ENCODE data around the gene BBS5. TPM values are rescaled to one million over a fixed set of nuclear protein-coding genes. Genes with fewer than 3 reads are reported as not detected.

Gene BBS5
- total and polyA plus RNA-seq, 10 donors: 2.9 to 11.4 (median 6.2) TPM

DNA sequence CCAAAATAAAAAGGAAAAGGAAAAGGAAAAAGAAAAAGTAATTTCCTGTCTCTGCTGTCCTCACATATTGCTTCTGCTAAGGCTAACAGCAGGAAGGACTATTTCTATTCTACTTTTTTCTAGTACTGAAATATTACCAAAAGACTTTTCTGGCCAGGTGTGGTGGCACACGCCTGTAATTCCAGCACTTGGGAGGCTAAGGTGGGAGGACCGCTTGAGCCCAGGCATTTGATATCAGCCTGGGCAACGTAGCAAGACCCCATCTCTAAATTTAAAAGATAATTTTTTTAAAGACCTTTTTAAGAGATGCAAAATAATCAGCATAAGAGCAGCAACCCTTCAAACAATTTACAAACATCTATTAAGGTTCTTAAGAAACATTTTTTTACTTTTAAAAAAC, 63.1 kb downstream of the BBS5 start:
- H3K9me3 ChIP-seq: no peaks in the 10 kb centered on the region
- H3K4me3 ChIP-seq: no peak overlapping the region
- no peaks in the 10 kb centered on the region for H3K27me3 ChIP-seq (replicated peaks in 1 of 7)
- intact Hi-C loops (cut with DNase I; ENCODE audit: low total_unique reads): no loop called here
- TF ChIP-seq POLR2AphosphoS5 (IDR thresholded peaks at IDR 0.05) (no peak), POLR2A (IDR thresholded peaks at IDR 0.05) (no peak)
- TF ChIP-seq, protein P1, sequence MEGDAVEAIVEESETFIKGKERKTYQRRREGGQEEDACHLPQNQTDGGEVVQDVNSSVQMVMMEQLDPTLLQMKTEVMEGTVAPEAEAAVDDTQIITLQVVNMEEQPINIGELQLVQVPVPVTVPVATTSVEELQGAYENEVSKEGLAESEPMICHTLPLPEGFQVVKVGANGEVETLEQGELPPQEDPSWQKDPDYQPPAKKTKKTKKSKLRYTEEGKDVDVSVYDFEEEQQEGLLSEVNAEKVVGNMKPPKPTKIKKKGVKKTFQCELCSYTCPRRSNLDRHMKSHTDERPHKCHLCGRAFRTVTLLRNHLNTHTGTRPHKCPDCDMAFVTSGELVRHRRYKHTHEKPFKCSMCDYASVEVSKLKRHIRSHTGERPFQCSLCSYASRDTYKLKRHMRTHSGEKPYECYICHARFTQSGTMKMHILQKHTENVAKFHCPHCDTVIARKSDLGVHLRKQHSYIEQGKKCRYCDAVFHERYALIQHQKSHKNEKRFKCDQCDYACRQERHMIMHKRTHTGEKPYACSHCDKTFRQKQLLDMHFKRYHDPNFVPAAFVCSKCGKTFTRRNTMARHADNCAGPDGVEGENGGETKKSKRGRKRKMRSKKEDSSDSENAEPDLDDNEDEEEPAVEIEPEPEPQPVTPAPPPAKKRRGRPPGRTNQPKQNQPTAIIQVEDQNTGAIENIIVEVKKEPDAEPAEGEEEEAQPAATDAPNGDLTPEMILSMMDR (IDR thresholded peaks at IDR 0.05 in 8 of 11, conservative IDR thresholded peaks at IDR 0.05 in 3 of 11): no peak
- H3K4me1 ChIP-seq: no peaks in the 10 kb centered on the region
- peaks cover 0 to 86% (median 14%) of the 10 kb centered on the region in 6 donors for H3K36me3 ChIP-seq
- no peak for DNase-seq
- 84 to 95% (median 88%) methylated on average over 3 of the region's 3 CpGs for WGBS, 5 donors
- no peak overlapping the region for H3K27ac ChIP-seq

DNA sequence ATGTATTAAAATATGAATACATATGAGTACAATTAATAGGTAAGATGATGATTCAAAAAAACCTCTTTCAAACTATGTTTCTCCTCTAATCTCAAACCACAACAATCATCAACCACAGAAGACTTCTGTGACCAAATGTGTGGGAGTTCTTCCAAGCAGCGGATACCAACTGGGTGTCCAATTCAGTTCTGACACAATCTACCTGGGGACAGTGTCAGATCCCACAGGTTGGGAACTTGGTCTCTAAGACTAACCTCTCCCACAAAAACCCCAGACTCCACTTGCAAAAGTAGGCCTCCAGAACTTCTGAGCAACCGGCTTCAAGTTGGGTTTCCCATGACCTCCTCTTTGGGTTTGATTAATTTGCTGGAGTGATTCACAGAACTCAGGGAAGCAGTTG, 67.5 kb downstream of the BBS5 start:
- Histone ChIP-seq H3K36me3 (peaks cover 0 to 84% (median 24%) of the 10 kb centered on the region in 6 donors), H3K4me3 (no peak overlapping the region), H3K27ac (no peak overlapping the region), H3K27me3 (replicated peaks in 1 of 7) (no peaks in the 10 kb centered on the region), H3K4me1 (no peaks in the 10 kb centered on the region), H3K9me3 (no peaks in the 10 kb centered on the region)
- no peak for DNase-seq
- intact Hi-C loops (cut with DNase I; ENCODE audit: low total_unique reads): no loop called here
- no peak for TF ChIP-seq POLR2A (IDR thresholded peaks at IDR 0.05)
- TF ChIP-seq POLR2AphosphoS5 (IDR thresholded peaks at IDR 0.05): no peak
- TF ChIP-seq, protein P1 (IDR thresholded peaks at IDR 0.05 in 8 of 11, conservative IDR thresholded peaks at IDR 0.05 in 3 of 11): no peak
- 90 to 95% (median 94%) methylated on average over 2 of the region's 2 CpGs for WGBS, 5 donors

Other genes starting within 250 kb of the BBS5 start
- gene LRP2, start 117.0 kb upstream of the BBS5 start, total RNA-seq: not detected
- not detected for gene LRP2, start 117.0 kb upstream of the BBS5 start, polyA plus RNA-seq
- gene KLHL41, start 30.2 kb downstream of the BBS5 start, total RNA-seq: 1 to 10 TPM in 3 of 7 donors, under 1 TPM in 4; 0.30 to 1.0 (median 0.69) TPM
- gene KLHL41, start 30.2 kb downstream of the BBS5 start, polyA plus RNA-seq: under 1 TPM; 0.52 to 0.72 (median 0.67) TPM
- 10 to 100 TPM; 21.2 to 43.9 (median 28.6) TPM for gene FASTKD1, start 94.4 kb downstream of the BBS5 start, total RNA-seq
- gene FASTKD1, start 94.4 kb downstream of the BBS5 start, polyA plus RNA-seq: 10 to 100 TPM; 28.7 to 42.5 (median 42.1) TPM
- gene PPIG, start 104.9 kb downstream of the BBS5 start, total RNA-seq: 10 to 100 TPM; 47.8 to 72.7 (median 64.5) TPM
- 10 to 100 TPM; 32.5 to 43.1 (median 34.8) TPM for gene PPIG, start 104.9 kb downstream of the BBS5 start, polyA plus RNA-seq
- gene CFAP210, start 214.9 kb downstream of the BBS5 start, total RNA-seq: not detected
- under 1 TPM in 2 of 3 donors, not detected in 1; 0.09 to 0.15 TPM for gene CFAP210, start 214.9 kb downstream of the BBS5 start, polyA plus RNA-seq
- gene PHOSPHO2, start 215.0 kb downstream of the BBS5 start, total RNA-seq: 1 to 10 TPM; 3.4 to 6.9 (median 4.4) TPM
- gene PHOSPHO2, start 215.0 kb downstream of the BBS5 start, polyA plus RNA-seq: 1 to 10 TPM; 1.2 to 2.3 (median 2.1) TPM